ENCODE results near the gene PLXNA4. TPM values are rescaled to one million over a fixed set of nuclear protein-coding genes. Genes with fewer than 3 reads are reported as not detected.

PLXNA4 gene
- total RNA-seq, 1 experiment from 2014 or later, result 0.10 TPM

DNA sequence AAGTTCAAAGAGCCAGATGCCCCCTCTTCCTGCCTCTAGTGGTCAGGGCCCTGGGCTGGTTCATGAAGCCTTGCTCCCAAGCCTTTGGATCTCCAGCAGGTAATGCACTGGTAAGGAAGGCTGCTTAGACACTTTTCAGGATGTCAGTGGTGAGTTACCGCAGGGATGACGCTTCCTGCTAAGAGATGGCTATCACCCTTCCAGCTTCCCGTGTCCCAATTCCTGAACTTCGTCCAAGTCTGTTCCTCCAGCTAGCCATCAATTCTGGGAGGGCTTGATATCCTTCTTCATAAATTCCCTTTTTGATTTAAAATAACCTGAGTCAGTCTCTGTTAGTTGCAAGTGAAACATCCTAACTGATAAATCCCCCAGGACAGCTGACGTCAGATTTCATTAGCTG, 221.2 kb downstream of the PLXNA4 start:
- ChIA-PET CTCF (no interaction called here), POLR2A (no interaction called here)
- intact Hi-C loops (cut with micrococcal nuclease; ENCODE audit: unreplicated experiment), result no loop called here
- ATAC-seq, result no peak
- no peaks in the 10 kb centered on the region for H3K9me3 ChIP-seq (ENCODE audit: control insufficient read depth, insufficient read depth, low read depth, low read length)
- H3K27me3 ChIP-seq (ENCODE audit: control insufficient read depth, insufficient read depth, low read length), result peaks cover 23% of the 10 kb centered on the region
- no TSS peak for BruUV-seq (replicated peaks)
- DNase-seq (ENCODE audit: low read depth, low spot score), result no peak
- no peak overlapping the region for H3K27ac ChIP-seq (ENCODE audit: low read length)
- TF ChIP-seq REST (IDR thresholded peaks at IDR 0.05; ENCODE audit: insufficient read depth in 1 of 2, low read depth in 2 of 2, low read length in 1 of 2) (no peak), TCF7L2 (IDR thresholded peaks at IDR 0.05; ENCODE audit: low read depth, low read length) (no peak), POLR2AphosphoS5 (IDR thresholded peaks at IDR 0.05; ENCODE audit: low read depth, low read length) (no peak)
- TF ChIP-seq, protein P1, sequence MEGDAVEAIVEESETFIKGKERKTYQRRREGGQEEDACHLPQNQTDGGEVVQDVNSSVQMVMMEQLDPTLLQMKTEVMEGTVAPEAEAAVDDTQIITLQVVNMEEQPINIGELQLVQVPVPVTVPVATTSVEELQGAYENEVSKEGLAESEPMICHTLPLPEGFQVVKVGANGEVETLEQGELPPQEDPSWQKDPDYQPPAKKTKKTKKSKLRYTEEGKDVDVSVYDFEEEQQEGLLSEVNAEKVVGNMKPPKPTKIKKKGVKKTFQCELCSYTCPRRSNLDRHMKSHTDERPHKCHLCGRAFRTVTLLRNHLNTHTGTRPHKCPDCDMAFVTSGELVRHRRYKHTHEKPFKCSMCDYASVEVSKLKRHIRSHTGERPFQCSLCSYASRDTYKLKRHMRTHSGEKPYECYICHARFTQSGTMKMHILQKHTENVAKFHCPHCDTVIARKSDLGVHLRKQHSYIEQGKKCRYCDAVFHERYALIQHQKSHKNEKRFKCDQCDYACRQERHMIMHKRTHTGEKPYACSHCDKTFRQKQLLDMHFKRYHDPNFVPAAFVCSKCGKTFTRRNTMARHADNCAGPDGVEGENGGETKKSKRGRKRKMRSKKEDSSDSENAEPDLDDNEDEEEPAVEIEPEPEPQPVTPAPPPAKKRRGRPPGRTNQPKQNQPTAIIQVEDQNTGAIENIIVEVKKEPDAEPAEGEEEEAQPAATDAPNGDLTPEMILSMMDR (IDR thresholded peaks at IDR 0.05), result no peak
- H3K4me3 ChIP-seq (ENCODE audit: low read depth in 2 of 2, low read length in 2 of 2), result no peak overlapping the region
- no peaks in the 10 kb centered on the region for H3K4me1 ChIP-seq (ENCODE audit: control insufficient read depth, insufficient read depth, low read length)
- H3K36me3 ChIP-seq (ENCODE audit: control insufficient read depth, insufficient read depth, low read length), result no peaks in the 10 kb centered on the region
- in situ Hi-C loops (cut with HindIII; ENCODE audit: low pct_unique_long_range_greater_than_20kb, low sequenced_read_pairs), result no loop called here

DNA sequence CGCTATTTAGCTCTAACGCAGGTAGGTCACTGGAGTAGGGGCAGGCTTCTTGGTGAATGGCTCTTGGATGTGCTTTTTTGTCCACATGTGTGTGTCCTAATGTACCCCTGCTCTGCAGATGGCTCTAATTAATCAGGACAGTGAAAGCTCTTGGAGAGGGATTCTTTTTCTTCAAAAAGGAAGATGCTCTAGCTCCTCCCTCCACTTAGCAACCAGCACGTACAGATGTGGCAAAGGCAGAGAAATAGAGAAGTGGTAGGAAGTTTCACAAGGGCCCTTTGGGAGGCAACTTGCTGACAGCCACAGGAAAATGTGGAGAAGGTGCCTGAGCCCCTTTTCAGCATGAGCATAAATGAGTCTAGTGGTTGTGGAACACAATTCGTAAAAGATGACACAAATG, 221.7 kb downstream of the PLXNA4 start:
- Histone ChIP-seq H3K4me1 (ENCODE audit: control insufficient read depth, insufficient read depth, low read length) (no peaks in the 10 kb centered on the region), H3K4me3 (ENCODE audit: low read depth in 2 of 2, low read length in 2 of 2) (no peak overlapping the region), H3K27me3 (ENCODE audit: control insufficient read depth, insufficient read depth, low read length) (peaks cover 23% of the 10 kb centered on the region), H3K27ac (ENCODE audit: low read length) (no peak overlapping the region), H3K36me3 (ENCODE audit: control insufficient read depth, insufficient read depth, low read length) (no peaks in the 10 kb centered on the region), H3K9me3 (ENCODE audit: control insufficient read depth, insufficient read depth, low read depth, low read length) (no peaks in the 10 kb centered on the region)
- ChIA-PET CTCF (no interaction called here), POLR2A (no interaction called here)
- in situ Hi-C loops (cut with HindIII; ENCODE audit: low pct_unique_long_range_greater_than_20kb, low sequenced_read_pairs) (no loop called here), intact Hi-C loops (cut with micrococcal nuclease; ENCODE audit: unreplicated experiment) (no loop called here)
- BruUV-seq (replicated peaks), result no TSS peak
- DNase-seq (ENCODE audit: low read depth, low spot score) (no peak), ATAC-seq (no peak)
- TF ChIP-seq, protein P1 (IDR thresholded peaks at IDR 0.05), result no peak
- TF ChIP-seq SIN3A (IDR thresholded peaks at IDR 0.05; ENCODE audit: borderline replicate concordance, insufficient read depth, low read depth, low read length), result no peak
- TF ChIP-seq REST (IDR thresholded peaks at IDR 0.05; ENCODE audit: insufficient read depth in 1 of 2, low read depth in 2 of 2, low read length in 1 of 2), result no peak
- TF ChIP-seq TCF7L2 (IDR thresholded peaks at IDR 0.05; ENCODE audit: low read depth, low read length), result no peak
- no peak for TF ChIP-seq POLR2AphosphoS5 (IDR thresholded peaks at IDR 0.05; ENCODE audit: low read depth, low read length)

Data from Panc1 (cell line).